Right ventricle myocardium superior (tissue), 1 donor: Measurements from ENCODE around the gene ZNF407. TPM values are rescaled to one million over a fixed set of nuclear protein-coding genes. Genes with fewer than 3 reads are reported as not detected.

Experiments
- ATAC-seq: fragments of 200-7000 bp; cut with Tn5 transposase; one replicate; pipeline ENCODE4 v1.9.1; 2020; ENCODE audit warnings: mild to moderate bottlenecking; ENCODE audit not compliant: poor library complexity
- DNase-seq: peaks from one replicate; pipeline ENCODE4 v3.0.0-alpha.2; 2020
- intact Hi-C: fragments of 100-400 bp; cut with DNase I; formaldehyde crosslinking; loops from one replicate; pipeline ENCODE4 v1.11.2; 2022
- total RNA-seq: library from RNA; stranded (reverse); fragmentation: NEBNext Ultra II Directional; extraction: Animal tissue kit (Norgen Biotek cat#: 25700); gene quantifications from one replicate; pipeline ENCODE4 v1.2.1, GENCODE V29; 2021
- donor health status: DM: no; HTN: yes; CAD: no; lungs with severe emphysema.

Gene ZNF407
- total RNA-seq, 1 donor from 2014 or later, result 9.6 TPM

GRCh38 chr18:74874351-74874750 lies 276.7 kb downstream of the ZNF407 start:
- DNase-seq (no peak), ATAC-seq (peak; percentile 31)
- intact Hi-C loops, result no loop called here

GRCh38 chr18:74876630-74877243 lies 279.1 kb downstream of the ZNF407 start:
- ATAC-seq (no peak), DNase-seq (no peak)
- intact Hi-C loops, result no loop called here

GRCh38 chr18:74878267-74878666 lies 280.6 kb downstream of the ZNF407 start:
- DNase-seq (no peak), ATAC-seq (no peak)
- intact Hi-C loops, result no loop called here

- intact Hi-C loops, result no loop called here
- ATAC-seq (no peak), DNase-seq (no peak)
These were observed 283.1 kb downstream of the ZNF407 start for GRCh38 chr18:74880706-74881278.

- DNase-seq (no peak), ATAC-seq (peak; percentile 76)
- intact Hi-C loops, result no loop called here
These were observed 294.5 kb downstream of the ZNF407 start for GRCh38 chr18:74892066-74892627.

- intact Hi-C loops, result no loop called here
- DNase-seq (no peak), ATAC-seq (peak; percentile 9)
These were observed 298.0 kb downstream of the ZNF407 start for GRCh38 chr18:74895686-74896085.

GRCh38 chr18:74896390-74896991 lies 298.8 kb downstream of the ZNF407 start:
- ATAC-seq (peak; percentile 83), DNase-seq (no peak)
- intact Hi-C loops, result no loop called here

GRCh38 chr18:74897971-74898657 lies 300.4 kb downstream of the ZNF407 start:
- DNase-seq (no peak), ATAC-seq (no peak)
- intact Hi-C loops, result no loop called here

GRCh38 chr18:74898965-74899364 lies 301.3 kb downstream of the ZNF407 start:
- DNase-seq, result no peak
- no peak for ATAC-seq
- intact Hi-C loops, result no loop called here

GRCh38 chr18:74899554-74899953 lies 301.9 kb downstream of the ZNF407 start:
- ATAC-seq (no peak), DNase-seq (peak; percentile 66)

GRCh38 chr18:74901362-74902146 lies 303.9 kb downstream of the ZNF407 start:
- intact Hi-C loops, result no loop called here
- ATAC-seq (no peak), DNase-seq (no peak)

More at GRCh38 chr18:74899554-74899953, 301.9 kb downstream of the ZNF407 start:
- intact Hi-C loops, result no loop called here

- no peak for ATAC-seq
- intact Hi-C loops, result no loop called here
- no peak for DNase-seq
These were observed 304.4 kb downstream of the ZNF407 start for GRCh38 chr18:74902147-74902455.

GRCh38 chr18:74905247-74905646 lies 307.6 kb downstream of the ZNF407 start:
- DNase-seq, result no peak
- intact Hi-C loops, result no loop called here
- ATAC-seq, result peak; percentile 68

GRCh38 chr18:74906184-74906583 lies 308.5 kb downstream of the ZNF407 start:
- DNase-seq, result no peak
- ATAC-seq, result peak; percentile 36
- intact Hi-C loops, result no loop called here

GRCh38 chr18:74914052-74914591 lies 316.5 kb downstream of the ZNF407 start:
- ATAC-seq (no peak), DNase-seq (no peak)
- intact Hi-C loops, result no loop called here

GRCh38 chr18:74914648-74915047 lies 317.0 kb downstream of the ZNF407 start:
- no peak for ATAC-seq
- DNase-seq, result no peak
- intact Hi-C loops, result no loop called here

GRCh38 chr18:74916773-74917393 lies 319.2 kb downstream of the ZNF407 start:
- intact Hi-C loops, result no loop called here
- DNase-seq (no peak), ATAC-seq (no peak)

- no peak for DNase-seq
- ATAC-seq, result no peak
- intact Hi-C loops, result no loop called here
These were observed 320.7 kb downstream of the ZNF407 start for GRCh38 chr18:74918276-74918790.
